ENCODE results near the gene ZNF407.

- TF ChIP-seq L3MBTL2 (conservative IDR thresholded peaks at IDR 0.05) (no peak), TARDBP (IDR thresholded peaks at IDR 0.05) (no peak), FOXM1 (IDR thresholded peaks at IDR 0.05; ENCODE audit: borderline replicate concordance) (no peak), ZNF384 (IDR thresholded peaks at IDR 0.05) (no peak), SP1 (IDR thresholded peaks at IDR 0.05) (no peak), SUZ12 (IDR thresholded peaks at IDR 0.05) (no peak)
These were observed 490.4 kb downstream of the ZNF407 start for GRCh38 chr18:75088021-75088506.
